OCI-LY3 (cell line): ENCODE data around the gene TECPR2.
"Not testable (repeated sequence)": the region's sequence is repeated elsewhere in the genome, so short reads cannot be mapped to it uniquely, and the experiment has no call there.

Experiments used
- H2AFZ ChIP-seq: fragments of 200-600, 300-600 bp; shearing (Covaris generic); 2 replicates; pipeline ENCODE4 v1.6.0; 2014; ENCODE audit warnings: antibody characterized with exemption, low read depth, low read length
- H3K27ac ChIP-seq: fragments of 200-600, 300-600 bp; sonication (generic); 2 replicates; pipeline ENCODE4 v1.5.1; 2014; ENCODE audit warnings: mild to moderate bottlenecking, low read length, moderate library complexity, mixed read lengths
- H3K27me3 ChIP-seq: fragments of 200-600, 300-600 bp; sonication (generic); 2 replicates; pipeline ENCODE4 v1.6.1; 2014; ENCODE audit warnings: low read depth, low read length, mixed read lengths
- H3K36me3 ChIP-seq: fragments of 200-600, 300-600 bp; sonication (generic); replicated peaks from 2 replicates; pipeline ENCODE3; 2014; ENCODE audit warnings: low read depth, low read length, mixed read lengths
- H3K4me1 ChIP-seq: fragments of 300-600, 200-600 bp; sonication (generic); 2 replicates; pipeline ENCODE4 v1.6.1; 2014; ENCODE audit warnings: low read length, mixed read lengths
- H3K4me2 ChIP-seq: fragments of 200-600, 300-600 bp; sonication (generic); 2 replicates; pipeline ENCODE4 v1.6.1; 2014; ENCODE audit warnings: low read length, mixed read lengths
- H3K4me3 ChIP-seq: fragments of 300-600, 200-600 bp; sonication (generic); 2 replicates; pipeline ENCODE4 v1.5.1; 2014; ENCODE audit warnings: antibody characterized with exemption, mild to moderate bottlenecking, low read length, moderate library complexity
- H3K79me2 ChIP-seq: fragments of 300-600, 200-600 bp; shearing (Covaris generic); 2 replicates; pipeline ENCODE4 v1.6.1; 2014; ENCODE audit warnings: mild to moderate bottlenecking, low read length, mixed read lengths
- H3K9ac ChIP-seq: fragments of 300-600, 200-600 bp; shearing (Covaris generic); 2 replicates; pipeline ENCODE4 v1.6.0; 2014; ENCODE audit warnings: mild to moderate bottlenecking, low read length, moderate library complexity
- H3K9me3 ChIP-seq: fragments of 200-600, 300-600 bp; shearing (Covaris generic); 2 replicates; pipeline ENCODE4 v1.6.1; 2014; ENCODE audit warnings: low read length, mixed read lengths; ENCODE audit not compliant: insufficient read depth
- H4K20me1 ChIP-seq: fragments of 200-600, 300-600 bp; sonication (generic); 2 replicates; pipeline ENCODE4 v1.6.1; 2016; ENCODE audit warnings: low read length, mixed read lengths; ENCODE audit not compliant: insufficient read depth
- EZH2phosphoT487 ChIP-seq: fragments of 200-600 bp; shearing (Covaris generic); IDR thresholded peaks from 2 replicates; pipeline ENCODE4 v1.6.1; 2018; ENCODE audit warnings: antibody characterized with exemption, mixed run types, low read depth
- TF ChIP-seq, protein P1 (sequence below): fragments of 200-600, 300-600 bp; sonication (generic); IDR thresholded peaks from 2 replicates; pipeline ENCODE4 v1.5.1; 2014; ENCODE audit warnings: antibody characterized with exemption, low read length, low read depth

The TECPR2 gene

DNA sequence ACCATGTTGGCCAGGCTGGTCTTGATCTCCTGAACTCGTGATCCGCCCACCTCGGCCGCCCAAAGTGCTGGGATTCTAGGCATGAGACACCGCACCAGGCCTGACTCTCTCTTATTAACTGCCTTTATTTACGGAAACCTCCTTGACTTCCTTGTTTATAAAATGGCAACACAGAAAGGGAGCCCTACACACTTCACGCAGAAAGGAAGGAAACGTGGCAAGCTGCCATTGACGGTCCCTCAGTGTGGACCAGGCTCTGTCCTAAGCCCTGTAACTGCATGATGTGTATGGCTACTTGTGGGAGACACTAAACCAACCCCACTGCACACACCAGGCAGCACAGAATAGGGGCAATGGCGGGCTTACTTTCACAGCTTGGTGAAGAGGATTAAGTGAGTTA is 11.7 kb upstream of the TECPR2 start:
- Histone ChIP-seq H3K4me3 (no peak overlapping the region), H4K20me1 (no peaks in the 10 kb centered on the region), H3K9me3 (no peaks in the 10 kb centered on the region), H3K27ac (no peak overlapping the region), H3K4me1 (no peaks in the 10 kb centered on the region), H3K79me2 (no peaks in the 10 kb centered on the region), H3K36me3 (peaks cover 45% of the 10 kb centered on the region), H3K4me2 (no peak overlapping the region), H3K27me3 (no peaks in the 10 kb centered on the region), H3K9ac (no peak overlapping the region), H2AFZ (no peak overlapping the region)
- TF ChIP-seq EZH2phosphoT487, result no peak
- TF ChIP-seq, protein P1, sequence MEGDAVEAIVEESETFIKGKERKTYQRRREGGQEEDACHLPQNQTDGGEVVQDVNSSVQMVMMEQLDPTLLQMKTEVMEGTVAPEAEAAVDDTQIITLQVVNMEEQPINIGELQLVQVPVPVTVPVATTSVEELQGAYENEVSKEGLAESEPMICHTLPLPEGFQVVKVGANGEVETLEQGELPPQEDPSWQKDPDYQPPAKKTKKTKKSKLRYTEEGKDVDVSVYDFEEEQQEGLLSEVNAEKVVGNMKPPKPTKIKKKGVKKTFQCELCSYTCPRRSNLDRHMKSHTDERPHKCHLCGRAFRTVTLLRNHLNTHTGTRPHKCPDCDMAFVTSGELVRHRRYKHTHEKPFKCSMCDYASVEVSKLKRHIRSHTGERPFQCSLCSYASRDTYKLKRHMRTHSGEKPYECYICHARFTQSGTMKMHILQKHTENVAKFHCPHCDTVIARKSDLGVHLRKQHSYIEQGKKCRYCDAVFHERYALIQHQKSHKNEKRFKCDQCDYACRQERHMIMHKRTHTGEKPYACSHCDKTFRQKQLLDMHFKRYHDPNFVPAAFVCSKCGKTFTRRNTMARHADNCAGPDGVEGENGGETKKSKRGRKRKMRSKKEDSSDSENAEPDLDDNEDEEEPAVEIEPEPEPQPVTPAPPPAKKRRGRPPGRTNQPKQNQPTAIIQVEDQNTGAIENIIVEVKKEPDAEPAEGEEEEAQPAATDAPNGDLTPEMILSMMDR, result no peak

DNA sequence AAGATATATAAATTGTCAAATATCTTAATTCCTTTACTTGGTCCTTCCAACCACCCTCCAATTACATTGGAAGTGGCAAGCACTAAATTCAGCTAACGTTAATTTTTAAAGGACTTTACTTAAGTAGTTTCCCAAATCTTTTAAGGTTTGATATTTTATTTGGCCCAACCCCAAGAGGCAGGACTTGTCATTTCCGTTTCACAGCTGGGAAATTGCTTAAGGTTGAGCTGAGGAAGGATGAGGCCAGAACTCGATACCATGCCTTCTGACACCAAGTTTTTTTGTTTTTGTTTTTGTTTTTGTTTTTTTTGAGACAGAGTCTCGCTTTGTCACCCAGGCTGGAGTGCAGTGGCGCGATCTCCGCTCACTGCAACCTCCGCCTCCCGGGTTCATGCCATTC is 11.1 kb upstream of the TECPR2 start:
- H3K4me3 ChIP-seq, H3K9me3 ChIP-seq, H3K9ac ChIP-seq, H3K27ac ChIP-seq, H3K4me1 ChIP-seq, H2AFZ ChIP-seq, H3K79me2 ChIP-seq, H4K20me1 ChIP-seq, H3K4me2 ChIP-seq, H3K27me3 ChIP-seq: not testable (repeated sequence)
- peaks cover 49% of the 10 kb centered on the region for H3K36me3 ChIP-seq

DNA sequence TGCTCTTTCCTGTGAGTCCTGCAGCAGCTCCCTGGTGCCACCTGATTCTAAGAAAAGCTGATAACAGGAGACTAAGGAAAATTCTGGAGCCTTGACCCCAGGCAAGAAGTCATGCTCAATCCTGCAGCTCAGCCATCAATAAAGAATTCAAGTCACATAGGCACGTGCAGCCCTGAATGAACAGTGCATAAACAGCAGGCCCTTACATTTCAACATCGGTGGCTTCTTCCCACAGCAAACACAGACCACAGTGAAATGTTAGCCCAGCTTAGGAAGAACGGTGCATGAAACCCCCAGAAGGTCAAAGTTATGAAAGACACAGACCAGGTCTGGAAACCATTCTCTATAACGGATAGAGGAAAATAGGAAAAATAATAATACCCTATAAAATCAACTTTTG is 10.5 kb upstream of the TECPR2 start:
- TF ChIP-seq, protein P1, result no peak
- no peak for TF ChIP-seq EZH2phosphoT487
- Histone ChIP-seq H3K27ac (no peak overlapping the region), H3K9me3 (no peaks in the 10 kb centered on the region), H3K4me2 (no peak overlapping the region), H3K4me1 (no peaks in the 10 kb centered on the region), H3K9ac (no peak overlapping the region), H3K36me3 (peaks cover 52% of the 10 kb centered on the region), H2AFZ (no peak overlapping the region), H4K20me1 (no peaks in the 10 kb centered on the region), H3K79me2 (no peaks in the 10 kb centered on the region), H3K4me3 (no peak overlapping the region), H3K27me3 (no peaks in the 10 kb centered on the region)

DNA sequence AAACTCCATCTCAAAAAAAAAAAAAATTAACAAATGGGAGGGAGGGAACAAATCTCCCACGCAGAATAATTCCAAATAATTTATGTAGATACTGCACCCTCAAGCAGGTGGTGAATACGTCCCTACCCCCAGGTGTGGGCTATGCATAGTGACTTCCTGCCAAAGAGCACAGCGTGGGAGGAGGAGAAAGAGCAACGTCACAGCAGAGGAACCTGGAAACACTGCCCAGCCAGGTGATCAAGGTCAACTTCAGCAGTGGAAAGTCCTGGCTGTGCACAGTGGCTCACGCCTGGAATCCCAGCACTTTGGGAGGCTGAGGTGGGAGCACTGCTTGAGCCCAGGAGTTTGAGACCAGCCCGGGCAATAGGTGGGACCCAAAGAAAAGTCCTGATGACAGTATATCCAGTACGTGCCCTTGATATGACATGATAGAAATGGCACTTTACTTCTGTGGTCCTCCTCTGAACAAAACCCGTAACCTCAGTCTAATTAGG is 9.6 kb upstream of the TECPR2 start:
- Histone ChIP-seq H3K36me3 (peaks cover 56% of the 10 kb centered on the region), H2AFZ (no peak overlapping the region), H3K27ac (no peak overlapping the region), H3K79me2 (no peaks in the 10 kb centered on the region), H3K4me1 (no peaks in the 10 kb centered on the region), H3K27me3 (no peaks in the 10 kb centered on the region), H3K9me3 (no peaks in the 10 kb centered on the region), H3K4me2 (no peak overlapping the region), H3K9ac (no peak overlapping the region), H4K20me1 (no peaks in the 10 kb centered on the region), H3K4me3 (no peak overlapping the region)
- TF ChIP-seq, protein P1, result no peak
- TF ChIP-seq EZH2phosphoT487, result no peak

DNA sequence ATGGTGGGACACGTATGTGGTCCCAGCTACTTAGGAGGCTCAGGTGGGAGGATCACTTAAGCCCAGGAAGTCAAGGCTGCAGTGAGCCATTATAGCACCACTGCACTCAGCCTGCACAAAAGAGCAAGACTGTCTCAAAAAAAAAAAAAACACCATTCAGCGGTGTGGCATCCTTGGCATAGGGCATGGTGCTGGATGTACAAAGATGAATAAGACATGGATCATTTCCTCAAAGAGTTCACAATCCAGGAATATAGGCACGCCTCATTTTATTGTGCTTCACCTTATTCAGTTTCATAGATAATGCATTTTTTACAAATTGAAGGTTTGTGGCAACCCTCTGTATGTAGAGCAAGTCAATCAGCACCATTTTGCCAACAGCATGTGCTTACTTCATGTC is 6.5 kb upstream of the TECPR2 start:
- Histone ChIP-seq H3K27ac (no peak overlapping the region), H3K4me2 (no peak overlapping the region), H3K9ac (no peak overlapping the region), H3K4me1 (no peaks in the 10 kb centered on the region), H3K79me2 (no peaks in the 10 kb centered on the region), H3K9me3 (no peaks in the 10 kb centered on the region), H3K4me3 (no peak overlapping the region), H4K20me1 (no peaks in the 10 kb centered on the region), H3K36me3 (peaks cover 33% of the 10 kb centered on the region), H2AFZ (no peak overlapping the region), H3K27me3 (no peaks in the 10 kb centered on the region)
- TF ChIP-seq, protein P1, result no peak
- no peak for TF ChIP-seq EZH2phosphoT487
